Testis (tissue), 3 donors: ENCODE measurements around the gene EDC4. TPM values are rescaled to one million over a fixed set of nuclear protein-coding genes. Genes with fewer than 3 reads are reported as not detected.

Experiments used
- DNase-seq: peaks from one replicate; pipeline ENCODE4 v3.0.0-alpha.2; 2019
- H3K27ac ChIP-seq, 2 donors: fragments of 200-600 bp; sonication (generic); one replicate each; pipeline ENCODE4 v1.5.1; 2019
- H3K27me3 ChIP-seq: fragments of 200-600 bp; sonication (generic); one replicate; pipeline ENCODE4 v1.5.1; 2019
- H3K36me3 ChIP-seq: fragments of 200-600 bp; sonication (generic); one replicate; pipeline ENCODE4 v1.5.1; 2017; ENCODE audit warnings: low read depth; ENCODE audit errors: missing control alignments
- H3K4me1 ChIP-seq: fragments of 200-600 bp; sonication (generic); one replicate; pipeline ENCODE4 v1.5.1; 2019
- H3K4me3 ChIP-seq, 2 donors: fragments of 200-600 bp; sonication (generic); one replicate each; pipeline ENCODE4 v1.5.1; 2017 to 2019
- H3K9me3 ChIP-seq: fragments of 200-600 bp; sonication (generic); one replicate; pipeline ENCODE4 v1.5.1; 2017
- POLR2A ChIP-seq: fragments of 450-650 bp; IDR thresholded peaks from one replicate; pipeline ENCODE4 v1.6.1; 2017; ENCODE audit warnings: antibody characterized with exemption, mild to moderate bottlenecking, moderate library complexity
- WGBS, 2 donors: methylation state at CpG; one replicate each; pipeline ENCODE4 v1.1.5; 2018; 5-methylcytosine and 5-hydroxymethylcytosine counted together
- intact Hi-C: fragments of 100-400 bp; cut with DNase I; formaldehyde crosslinking; loops from one replicate; pipeline ENCODE4 v1.15.1; 2023; ENCODE audit warnings: low total_unique reads
- polyA plus RNA-seq: library from polyadenylated mRNA; stranded (reverse); fragments of 350-450 nt; fragmentation: Illumina TruSeq; extraction: RNeasy Lipid Tissue Mini Kit (QIAGEN cat#74804); gene quantifications from one replicate; pipeline ENCODE4 v1.2.3, GENCODE V29; 2014; ENCODE audit warnings: low read depth, low replicate concordance; ENCODE audit not compliant: insufficient read depth
- total RNA-seq, 2 donors: library from RNA; depleted of rRNA; stranded (reverse); fragments of >200 nt; gene quantifications; one replicate each; pipeline ENCODE4 v1.2.3, GENCODE V29; 2016
- TF ChIP-seq, protein P1 (sequence below), 3 experiments: fragments of 450-650 bp in 2 of 3; fragments of 200-600 bp in 1 of 3; sonication (generic) in 1 of 3; IDR thresholded peaks; one replicate each; pipeline ENCODE4 v1.5.1; 2016 to 2019; ENCODE audit warnings: antibody characterized with exemption in 3 of 3, mild to moderate bottlenecking in 2 of 3, moderate library complexity in 1 of 3

The EDC4 gene
- total and polyA plus RNA-seq, 3 donors from 2014 or later, result 96.7 to 107 (median 106) TPM

DNA sequence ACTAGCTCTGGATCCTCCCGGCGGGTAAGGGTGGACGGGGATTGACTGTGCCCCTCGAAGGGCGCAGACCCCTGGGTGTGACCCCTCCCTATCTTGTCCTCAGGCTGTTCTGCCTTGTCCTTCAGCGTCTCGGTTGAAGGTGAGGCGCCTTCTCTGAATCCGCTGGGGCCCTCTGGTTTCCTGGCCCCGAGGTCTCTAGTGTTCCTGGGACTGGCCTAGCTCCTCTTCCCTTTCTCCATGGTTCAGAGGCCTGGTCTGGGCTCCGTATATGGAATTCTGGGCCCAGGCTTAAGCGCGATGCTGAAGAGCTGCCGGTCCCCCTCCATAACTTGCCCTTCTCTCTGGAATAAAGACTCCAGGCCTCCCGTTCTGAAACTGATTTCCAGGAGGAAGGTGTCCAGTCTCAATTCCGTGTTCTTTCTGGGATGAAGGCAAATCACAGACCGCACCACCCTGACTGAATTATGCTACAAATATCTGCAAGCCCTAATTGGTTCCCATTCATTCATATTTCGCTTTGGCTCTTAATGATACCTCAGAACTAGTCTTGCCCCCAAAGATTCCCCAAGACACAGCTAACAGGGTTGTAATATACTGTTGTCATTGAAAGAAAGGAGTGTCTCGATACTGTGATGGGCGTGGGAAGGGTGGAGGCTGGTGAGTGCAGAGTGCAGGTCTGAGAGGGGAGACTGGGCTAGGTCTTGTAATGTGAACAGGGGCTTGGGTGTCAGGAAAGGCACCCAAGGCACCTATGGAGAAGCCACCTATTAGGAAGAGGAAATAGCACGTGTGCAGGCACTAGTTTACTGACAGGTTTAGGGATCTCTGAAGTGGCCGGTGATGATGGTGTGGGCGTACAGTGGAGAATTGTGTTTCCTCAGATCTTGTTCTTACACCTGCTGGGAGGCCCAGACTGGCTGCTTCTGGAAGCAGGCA is 851 bp downstream of the EDC4 start:
- H3K36me3 ChIP-seq, result no peaks in the 10 kb centered on the region
- peak overlapping the region; percentile 79 to 98 for H3K4me3 ChIP-seq
- TF ChIP-seq, protein P1, sequence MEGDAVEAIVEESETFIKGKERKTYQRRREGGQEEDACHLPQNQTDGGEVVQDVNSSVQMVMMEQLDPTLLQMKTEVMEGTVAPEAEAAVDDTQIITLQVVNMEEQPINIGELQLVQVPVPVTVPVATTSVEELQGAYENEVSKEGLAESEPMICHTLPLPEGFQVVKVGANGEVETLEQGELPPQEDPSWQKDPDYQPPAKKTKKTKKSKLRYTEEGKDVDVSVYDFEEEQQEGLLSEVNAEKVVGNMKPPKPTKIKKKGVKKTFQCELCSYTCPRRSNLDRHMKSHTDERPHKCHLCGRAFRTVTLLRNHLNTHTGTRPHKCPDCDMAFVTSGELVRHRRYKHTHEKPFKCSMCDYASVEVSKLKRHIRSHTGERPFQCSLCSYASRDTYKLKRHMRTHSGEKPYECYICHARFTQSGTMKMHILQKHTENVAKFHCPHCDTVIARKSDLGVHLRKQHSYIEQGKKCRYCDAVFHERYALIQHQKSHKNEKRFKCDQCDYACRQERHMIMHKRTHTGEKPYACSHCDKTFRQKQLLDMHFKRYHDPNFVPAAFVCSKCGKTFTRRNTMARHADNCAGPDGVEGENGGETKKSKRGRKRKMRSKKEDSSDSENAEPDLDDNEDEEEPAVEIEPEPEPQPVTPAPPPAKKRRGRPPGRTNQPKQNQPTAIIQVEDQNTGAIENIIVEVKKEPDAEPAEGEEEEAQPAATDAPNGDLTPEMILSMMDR (IDR thresholded peaks at IDR 0.05), result no peak
- no peak for TF ChIP-seq POLR2A
- H3K9me3 ChIP-seq, result no peaks in the 10 kb centered on the region
- peaks cover 21% of the 10 kb centered on the region for H3K4me1 ChIP-seq
- H3K27me3 ChIP-seq, result no peaks in the 10 kb centered on the region
- WGBS, 2 donors, result 12 to 16% methylated on average over 16 to 23 of the region's 23 CpGs
- peak overlapping the region; percentile 76 to 87 for H3K27ac ChIP-seq
- DNase-seq, result no peak
- intact Hi-C loops, result no loop called here

DNA sequence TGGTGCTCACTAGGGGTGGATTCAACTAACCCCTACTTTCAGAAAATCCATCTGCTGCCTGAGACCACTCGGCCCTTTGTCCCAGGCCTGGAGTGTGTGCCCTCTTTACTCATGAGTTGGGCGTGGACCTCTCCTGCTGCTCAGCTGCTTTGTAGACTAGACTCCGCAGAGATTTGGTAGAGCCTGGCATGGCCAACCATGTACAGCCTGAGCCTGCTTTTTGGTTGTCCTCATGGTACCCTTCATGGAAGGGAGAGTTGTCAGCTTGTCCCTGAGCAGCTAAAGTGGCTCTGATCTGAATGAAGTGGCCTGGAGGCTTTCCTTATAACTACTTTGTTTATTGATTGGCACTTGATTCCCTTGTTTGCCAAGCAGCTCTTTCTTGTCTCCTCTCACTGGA is 1.5 kb downstream of the EDC4 start:
- intact Hi-C loops, result no loop called here
- WGBS, 2 donors, result 50 to 59% methylated on average over 2 to 3 of the region's 3 CpGs

DNA sequence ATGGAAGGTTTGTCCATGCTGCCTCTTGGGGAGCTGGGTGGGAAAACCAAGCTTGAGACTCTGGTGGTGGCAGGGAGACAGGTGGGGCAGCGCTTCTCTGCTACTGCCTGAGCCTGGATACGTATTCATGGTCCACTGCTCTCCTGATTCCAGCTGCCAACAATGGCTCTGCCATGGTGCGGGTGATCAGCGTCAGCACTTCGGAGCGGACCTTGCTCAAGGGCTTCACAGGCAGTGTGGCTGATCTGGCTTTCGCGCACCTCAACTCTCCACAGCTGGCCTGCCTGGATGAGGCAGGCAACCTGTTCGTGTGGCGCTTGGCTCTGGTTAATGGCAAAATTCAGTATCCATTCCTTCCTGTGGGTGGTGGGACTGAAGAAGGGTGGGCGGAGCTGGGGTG is 4.2 kb downstream of the EDC4 start:
- Histone ChIP-seq H3K4me1 (peaks cover 23% of the 10 kb centered on the region), H3K27ac (no peak overlapping the region), H3K36me3 (no peaks in the 10 kb centered on the region), H3K4me3 (no peak overlapping the region), H3K27me3 (no peaks in the 10 kb centered on the region), H3K9me3 (no peaks in the 10 kb centered on the region)
- DNase-seq, result no peak
- WGBS, 2 donors, result 91 to 93% methylated on average over 7 to 11 of the region's 11 CpGs
- TF ChIP-seq, protein P1 (IDR thresholded peaks at IDR 0.05), result no peak
- TF ChIP-seq POLR2A, result no peak
- intact Hi-C loops, result no loop called here

More for the DNA sequence above, 1.5 kb downstream of the EDC4 start:
- Histone ChIP-seq H3K27me3 (no peaks in the 10 kb centered on the region), H3K9me3 (no peaks in the 10 kb centered on the region), H3K4me1 (peaks cover 21% of the 10 kb centered on the region), H3K27ac (no peak overlapping the region), H3K4me3 (no peak overlapping the region), H3K36me3 (no peaks in the 10 kb centered on the region)
- no peak for TF ChIP-seq POLR2A
- TF ChIP-seq, protein P1 (IDR thresholded peaks at IDR 0.05), result no peak
- DNase-seq, result no peak

DNA sequence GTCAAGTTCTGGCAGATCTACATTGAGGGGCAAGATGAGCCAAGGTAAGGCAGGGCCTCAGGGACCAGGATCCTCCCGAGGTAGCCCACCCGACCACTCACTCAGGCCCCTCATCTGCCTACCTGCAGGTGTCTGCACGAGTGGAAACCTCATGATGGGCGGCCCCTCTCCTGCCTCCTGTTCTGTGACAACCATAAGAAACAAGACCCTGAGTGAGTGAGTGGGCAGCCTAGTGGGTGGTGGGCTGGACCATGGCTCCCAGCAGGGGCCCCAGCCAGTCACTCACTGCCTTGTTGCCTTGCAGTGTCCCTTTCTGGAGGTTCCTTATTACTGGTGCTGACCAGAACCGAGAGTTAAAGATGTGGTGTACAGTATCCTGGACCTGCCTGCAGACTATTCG is 5.4 kb downstream of the EDC4 start:
- intact Hi-C loops, result no loop called here
- DNase-seq, result no peak
- Histone ChIP-seq H3K27ac (no peak overlapping the region), H3K27me3 (no peaks in the 10 kb centered on the region), H3K4me1 (peaks cover 18% of the 10 kb centered on the region), H3K4me3 (no peak overlapping the region), H3K9me3 (no peaks in the 10 kb centered on the region), H3K36me3 (no peaks in the 10 kb centered on the region)
- TF ChIP-seq POLR2A, result no peak
- TF ChIP-seq, protein P1 (IDR thresholded peaks at IDR 0.05), result no peak
- 86 to 96% methylated on average over 2 to 6 of the region's 6 CpGs for WGBS, 2 donors
